SH-SY5Y (cell line): ENCODE data around the gene BARHL2.

Experiments used
- GATA2 ChIP-seq: IDR thresholded peaks from 2 replicates; pipeline ENCODE4 v1.6.1; 2011; ENCODE audit warnings: mild to moderate bottlenecking, low read depth, low read length
- GATA3 ChIP-seq: IDR thresholded peaks from 2 replicates; pipeline ENCODE4 v1.6.1; 2011; ENCODE audit warnings: low read depth, mild to moderate bottlenecking, low read length, moderate library complexity

GRCh38 chr1:90712915-90713730 is 4.0 kb downstream of the BARHL2 start:
- TF ChIP-seq GATA2 (no peak), GATA3 (no peak)
